ENCODE results near the gene IL15RA. TPM values are rescaled to one million over a fixed set of nuclear protein-coding genes. Genes with fewer than 3 reads are reported as not detected.

The IL15RA gene
- total and polyA plus RNA-seq, 2 experiments from 2014 or later: 4.0 to 7.0 TPM

GRCh38 chr10:6022660-6023059 lies 45.3 kb upstream of the IL15RA start:
- Histone ChIP-seq H3K27ac (peak overlapping the region; percentile 84), H3K36me3 (ENCODE audit: low read depth) (no peaks in the 10 kb centered on the region), H3K9me2 (ENCODE audit: insufficient read depth) (no peaks in the 10 kb centered on the region), H3K9me3 (ENCODE audit: low read depth) (no peaks in the 10 kb centered on the region), H3K9ac (peak overlapping the region; percentile 59), H4K20me1 (ENCODE audit: insufficient read depth) (no peaks in the 10 kb centered on the region), H3K4me1 (ENCODE audit: insufficient read depth) (peaks cover 13% of the 10 kb centered on the region; the same call in 1 of the 2 replicates), H3F3A (ENCODE audit: insufficient read depth) (peaks cover 22% of the 10 kb centered on the region), H2AFZ (no peak overlapping the region), H3K4me2 (ENCODE audit: unreplicated experiment) (no peak overlapping the region), H3K4me3 (no peak overlapping the region), H3K27me3 (replicated peaks; ENCODE audit: insufficient read depth) (no peaks in the 10 kb centered on the region), H3K79me2 (ENCODE audit: insufficient read depth) (no peaks in the 10 kb centered on the region)
- in situ Hi-C loops (cut with MboI): no loop called here
- DNase-seq: peak; percentile 27
- 23 to 28% methylated on average over 3 of the region's 3 CpGs for WGBS, 2 experiments (ENCODE audit: low coverage in 1 of 2, low lambda C conversion rate in 2 of 2, missing lambda C conversion rate in 2 of 2)
- TF ChIP-seq EZH2 (IDR thresholded peaks at IDR 0.05; ENCODE audit: insufficient read depth, poor library complexity, severe bottlenecking) (no peak), EZH2phosphoT487 (IDR thresholded peaks at IDR 0.05; ENCODE audit: insufficient read depth, low read depth) (no peak)

- H3K9ac ChIP-seq: no peak overlapping the region
- no peaks in the 10 kb centered on the region for H3K79me2 ChIP-seq (ENCODE audit: insufficient read depth)
- TF ChIP-seq EZH2 (IDR thresholded peaks at IDR 0.05; ENCODE audit: insufficient read depth, poor library complexity, severe bottlenecking): no peak
- no peak for TF ChIP-seq EZH2phosphoT487 (IDR thresholded peaks at IDR 0.05; ENCODE audit: insufficient read depth, low read depth)
- H4K20me1 ChIP-seq (ENCODE audit: insufficient read depth): no peaks in the 10 kb centered on the region
- H3K9me2 ChIP-seq (ENCODE audit: insufficient read depth): no peaks in the 10 kb centered on the region
- in situ Hi-C loops (cut with MboI): no loop called here
- no peak for DNase-seq
- H3F3A ChIP-seq (ENCODE audit: insufficient read depth): peaks cover 22% of the 10 kb centered on the region
- H3K9me3 ChIP-seq (ENCODE audit: low read depth): no peaks in the 10 kb centered on the region
- H3K4me2 ChIP-seq (ENCODE audit: unreplicated experiment): no peak overlapping the region
- no peak overlapping the region for H2AFZ ChIP-seq
- no peak overlapping the region for H3K4me3 ChIP-seq
- H3K27me3 ChIP-seq (replicated peaks; ENCODE audit: insufficient read depth): no peaks in the 10 kb centered on the region
- H3K4me1 ChIP-seq (ENCODE audit: insufficient read depth): peaks cover 13% of the 10 kb centered on the region; the same call in 1 of the 2 replicates
- WGBS, 2 experiments (ENCODE audit: low coverage in 1 of 2, low lambda C conversion rate in 2 of 2, missing lambda C conversion rate in 2 of 2): 85 to 89% methylated on average over 9 of the region's 9 CpGs
- H3K27ac ChIP-seq: no peak overlapping the region
- H3K36me3 ChIP-seq (ENCODE audit: low read depth): no peaks in the 10 kb centered on the region
These were observed 43.5 kb upstream of the IL15RA start for GRCh38 chr10:6020826-6021225.

- H3K4me2 ChIP-seq (ENCODE audit: unreplicated experiment): no peak overlapping the region
- TF ChIP-seq EZH2phosphoT487 (IDR thresholded peaks at IDR 0.05; ENCODE audit: insufficient read depth, low read depth) (no peak), EZH2 (IDR thresholded peaks at IDR 0.05; ENCODE audit: insufficient read depth, poor library complexity, severe bottlenecking) (no peak)
- peaks cover 13% of the 10 kb centered on the region; the same call in 1 of the 2 replicates for H3K4me1 ChIP-seq (ENCODE audit: insufficient read depth)
- H4K20me1 ChIP-seq (ENCODE audit: insufficient read depth): no peaks in the 10 kb centered on the region
- no peaks in the 10 kb centered on the region for H3K9me3 ChIP-seq (ENCODE audit: low read depth)
- 76 to 81% methylated on average over 12 of the region's 12 CpGs for WGBS, 2 experiments (ENCODE audit: low coverage in 1 of 2, low lambda C conversion rate in 2 of 2, missing lambda C conversion rate in 2 of 2)
- no peak overlapping the region for H3K4me3 ChIP-seq
- no peaks in the 10 kb centered on the region for H3K27me3 ChIP-seq (replicated peaks; ENCODE audit: insufficient read depth)
- no peak overlapping the region for H2AFZ ChIP-seq
- no peaks in the 10 kb centered on the region for H3K36me3 ChIP-seq (ENCODE audit: low read depth)
- H3F3A ChIP-seq (ENCODE audit: insufficient read depth): peaks cover 22% of the 10 kb centered on the region
- H3K9ac ChIP-seq: no peak overlapping the region
- in situ Hi-C loops (cut with MboI): no loop called here
- no peaks in the 10 kb centered on the region for H3K9me2 ChIP-seq (ENCODE audit: insufficient read depth)
- no peak for DNase-seq
- no peaks in the 10 kb centered on the region for H3K79me2 ChIP-seq (ENCODE audit: insufficient read depth)
- H3K27ac ChIP-seq: no peak overlapping the region
These were observed 42.5 kb upstream of the IL15RA start for GRCh38 chr10:6019796-6020195.

- H3K27ac ChIP-seq: no peak overlapping the region
- no peaks in the 10 kb centered on the region for H3K79me2 ChIP-seq (ENCODE audit: insufficient read depth)
- H3K9me2 ChIP-seq (ENCODE audit: insufficient read depth): no peaks in the 10 kb centered on the region
- WGBS, 2 experiments (ENCODE audit: low coverage in 1 of 2, low lambda C conversion rate in 2 of 2, missing lambda C conversion rate in 2 of 2): 63 to 73% methylated on average over 6 of the region's 6 CpGs
- peaks cover 13% of the 10 kb centered on the region; the same call in 1 of the 2 replicates for H3K4me1 ChIP-seq (ENCODE audit: insufficient read depth)
- H3K36me3 ChIP-seq (ENCODE audit: low read depth): no peaks in the 10 kb centered on the region
- TF ChIP-seq EZH2phosphoT487 (IDR thresholded peaks at IDR 0.05; ENCODE audit: insufficient read depth, low read depth) (no peak), EZH2 (IDR thresholded peaks at IDR 0.05; ENCODE audit: insufficient read depth, poor library complexity, severe bottlenecking) (no peak)
- no peak overlapping the region for H3K4me2 ChIP-seq (ENCODE audit: unreplicated experiment)
- no peaks in the 10 kb centered on the region for H4K20me1 ChIP-seq (ENCODE audit: insufficient read depth)
- no peak overlapping the region for H2AFZ ChIP-seq
- H3K9me3 ChIP-seq (ENCODE audit: low read depth): no peaks in the 10 kb centered on the region
- in situ Hi-C loops (cut with MboI): no loop called here
- no peak overlapping the region for H3K9ac ChIP-seq
- DNase-seq: no peak
- no peak overlapping the region for H3K4me3 ChIP-seq
- H3F3A ChIP-seq (ENCODE audit: insufficient read depth): peaks cover 16% of the 10 kb centered on the region
- no peaks in the 10 kb centered on the region for H3K27me3 ChIP-seq (replicated peaks; ENCODE audit: insufficient read depth)
These were observed 41.9 kb upstream of the IL15RA start for GRCh38 chr10:6019010-6019782.
